LoVo (cell line): ENCODE measurements around the gene S1PR3.
A peak's percentile ranks its signal among the peaks of the same experiment; 100 is the strongest.

ENCODE experiments used
- DNase-seq: peaks from one replicate; pipeline ENCODE4 v3.0.0-alpha.2; 2016; ENCODE audit warnings: low spot score

S1PR3 gene

GRCh38 chr9:88993327-88993726 lies 2.1 kb downstream of the S1PR3 start:
- no peak for DNase-seq

- DNase-seq = no peak
Measured at GRCh38 chr9:88993871-88994460, 2.7 kb downstream of the S1PR3 start.

- no peak for DNase-seq
Measured at GRCh38 chr9:88994469-88995199, 3.4 kb downstream of the S1PR3 start.

GRCh38 chr9:88995200-88995577 lies 3.9 kb downstream of the S1PR3 start:
- DNase-seq = no peak

GRCh38 chr9:88995627-88996026 lies 4.4 kb downstream of the S1PR3 start:
- DNase-seq = no peak

GRCh38 chr9:88996046-88996920 lies 5.0 kb downstream of the S1PR3 start:
- DNase-seq = no peak

GRCh38 chr9:88996921-88997235 lies 5.6 kb downstream of the S1PR3 start:
- DNase-seq = no peak

- no peak for DNase-seq
Measured at GRCh38 chr9:88997646-88998045, 6.4 kb downstream of the S1PR3 start.

GRCh38 chr9:88998503-88998902 lies 7.2 kb downstream of the S1PR3 start:
- DNase-seq = no peak

GRCh38 chr9:88998911-88999310 lies 7.6 kb downstream of the S1PR3 start:
- DNase-seq = no peak

GRCh38 chr9:89000371-89000781 lies 9.1 kb downstream of the S1PR3 start:
- DNase-seq = no peak

- DNase-seq = peak; percentile 68
Measured at GRCh38 chr9:89000973-89001916, 10.0 kb downstream of the S1PR3 start.

- no peak for DNase-seq
Measured at GRCh38 chr9:89001917-89002540, 10.8 kb downstream of the S1PR3 start.

- DNase-seq = no peak
Measured at GRCh38 chr9:89002987-89003386, 11.7 kb downstream of the S1PR3 start.

GRCh38 chr9:89005323-89005722 lies 14.1 kb downstream of the S1PR3 start:
- no peak for DNase-seq

- no peak for DNase-seq
Measured at GRCh38 chr9:89006267-89006666, 15.0 kb downstream of the S1PR3 start.

GRCh38 chr9:89006996-89007967 lies 16.0 kb downstream of the S1PR3 start:
- DNase-seq = no peak

- no peak for DNase-seq
Measured at GRCh38 chr9:89008055-89008743, 16.9 kb downstream of the S1PR3 start.

GRCh38 chr9:89008744-89009545 lies 17.7 kb downstream of the S1PR3 start:
- DNase-seq = no peak
